Activated naive CD8-positive, alpha-beta T cell treated with anti-CD3 and anti-CD28 coated beads, Interleukin-2, amount 10 ng/mL, durations not matched to agents 7 days and 5 days (primary cell): ENCODE measurements around the gene MS4A6A. TPM values are rescaled to one million over a fixed set of nuclear protein-coding genes. Genes with fewer than 3 reads are reported as not detected.
"Not testable (repeated sequence)": the region's sequence is repeated elsewhere in the genome, so short reads cannot be mapped to it uniquely, and the experiment has no call there.

ENCODE experiments used
- ATAC-seq: fragments of 150-1000 bp; cut with Tn5 transposase; one replicate; pipeline ENCODE4 v1.10.0; 2021; ENCODE audit warnings: low read depth, moderate library complexity
- POLR2A ChIA-PET: fragments of 350-600 bp; sonication (Branson Sonifier 250); formaldehyde crosslinking; loops from one replicate; lab custom pipeline; 2021; ENCODE audit warnings: antibody characterized with exemption; lab: Charles Lee
- DNase-seq: peaks from one replicate; pipeline ENCODE4 v3.0.0; 2021
- H3K27ac Mint-ChIP-seq: one replicate; pipeline ENCODE4 v1.8.0; 2022; ENCODE audit warnings: mild to moderate bottlenecking, mixed read lengths
- H3K27me3 Mint-ChIP-seq: one replicate; pipeline ENCODE4 v1.8.0; 2022; ENCODE audit warnings: mild to moderate bottlenecking, moderate library complexity, mixed read lengths
- H3K36me3 Mint-ChIP-seq: one replicate; pipeline ENCODE4 v1.8.0; 2021; ENCODE audit warnings: mild to moderate bottlenecking, mixed read lengths
- H3K4me1 Mint-ChIP-seq: one replicate; pipeline ENCODE4 v1.8.0; 2021; ENCODE audit warnings: mixed read lengths
- H3K4me3 Mint-ChIP-seq: one replicate; pipeline ENCODE4 v1.8.0; 2022; ENCODE audit warnings: mild to moderate bottlenecking, moderate library complexity, mixed read lengths
- H3K9me3 Mint-ChIP-seq: one replicate; pipeline ENCODE4 v1.8.0; 2021; ENCODE audit warnings: mixed read lengths
- total RNA-seq, 2 experiments: library from RNA; stranded (reverse); gene quantifications; one replicate each; pipeline ENCODE4 v1.2.3, GENCODE V29; 2021

The MS4A6A gene
- total RNA-seq, 2 experiments from 2014 or later = 0.55 to 1.2 TPM

DNA sequence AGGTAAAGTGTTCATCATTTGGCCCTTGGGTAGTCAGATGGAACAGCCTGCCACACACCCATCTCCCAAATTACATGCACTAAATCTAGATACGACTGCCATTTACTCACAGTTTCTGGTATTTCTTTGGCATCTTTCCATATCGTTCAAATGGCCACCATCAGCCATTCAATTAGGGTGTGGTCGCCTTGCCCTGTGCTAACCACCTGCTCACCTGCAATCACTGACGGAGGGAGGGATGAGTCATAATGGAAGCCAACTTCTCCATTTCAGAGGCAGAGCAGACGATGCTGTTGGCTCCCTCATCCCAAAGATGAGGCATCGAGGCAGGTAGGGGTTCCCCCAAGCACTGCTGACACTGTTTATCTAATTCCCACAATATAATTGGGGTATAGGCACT lies 14.6 kb downstream of the MS4A6A start:
- H3K27ac Mint-ChIP-seq = no peak overlapping the region
- H3K27me3 Mint-ChIP-seq = peaks cover 3% of the 10 kb centered on the region
- no peaks in the 10 kb centered on the region for H3K36me3 Mint-ChIP-seq
- H3K4me1 Mint-ChIP-seq = no peaks in the 10 kb centered on the region
- H3K4me3 Mint-ChIP-seq = no peak overlapping the region
- peaks cover 9% of the 10 kb centered on the region for H3K9me3 Mint-ChIP-seq
- POLR2A ChIA-PET = interaction anchor here (0.6 kb wide), 1 partner anchor 441 kb away, joined by 4 read pairs; no protein-coding TSS in a partner anchor
- DNase-seq (no peak), ATAC-seq (no peak)

DNA sequence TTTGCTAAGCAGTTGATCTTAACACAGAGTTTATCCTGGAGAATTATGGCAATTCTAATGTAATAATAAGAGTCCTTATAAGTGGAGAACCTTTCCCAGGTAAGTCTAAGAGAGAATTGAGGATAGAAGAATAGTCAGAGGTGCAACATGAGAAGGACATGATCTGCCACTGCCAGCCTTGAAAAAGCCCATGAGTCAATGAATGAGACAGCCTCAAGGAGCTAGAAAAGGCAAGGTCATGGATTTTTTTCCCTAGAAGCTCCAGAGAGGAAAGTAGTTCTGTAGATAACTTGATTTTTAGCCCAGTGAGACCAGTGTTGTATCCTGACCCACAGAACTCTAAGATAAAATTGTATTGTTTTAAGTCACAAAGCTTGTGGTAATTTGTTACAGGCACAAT lies 16.9 kb downstream of the MS4A6A start:
- POLR2A ChIA-PET = no interaction called here
- H3K9me3 Mint-ChIP-seq = peaks cover 9% of the 10 kb centered on the region
- no peak for DNase-seq
- ATAC-seq = no peak
- no peaks in the 10 kb centered on the region for H3K4me1 Mint-ChIP-seq
- H3K4me3 Mint-ChIP-seq = no peak overlapping the region
- H3K27ac Mint-ChIP-seq = no peak overlapping the region
- no peaks in the 10 kb centered on the region for H3K36me3 Mint-ChIP-seq
- H3K27me3 Mint-ChIP-seq = peaks cover 2% of the 10 kb centered on the region

DNA sequence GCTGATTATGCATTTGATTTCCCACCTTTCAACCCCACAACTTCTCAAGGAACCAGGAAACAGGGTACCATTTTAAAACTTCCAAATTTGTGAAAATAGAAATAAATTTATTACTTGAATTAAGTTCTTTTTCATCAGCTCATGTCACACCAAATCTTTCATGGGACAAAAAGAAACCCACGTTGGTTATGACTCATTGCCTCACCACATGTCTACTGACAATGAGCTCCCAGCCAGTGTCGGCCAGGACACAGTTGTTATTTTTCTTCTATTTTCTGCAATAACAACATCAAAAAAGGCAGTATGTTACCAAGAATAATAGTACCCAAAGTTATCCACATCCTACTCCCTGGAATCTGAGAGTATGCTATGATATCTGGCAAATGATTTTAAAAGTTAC lies 17.3 kb downstream of the MS4A6A start:
- Mint-ChIP-seq H3K27me3 (peaks cover 2% of the 10 kb centered on the region), H3K9me3 (peaks cover 9% of the 10 kb centered on the region), H3K4me3 (no peak overlapping the region), H3K4me1 (no peaks in the 10 kb centered on the region), H3K36me3 (no peaks in the 10 kb centered on the region), H3K27ac (no peak overlapping the region)
- no peak for ATAC-seq
- DNase-seq = no peak
- POLR2A ChIA-PET = no interaction called here

DNA sequence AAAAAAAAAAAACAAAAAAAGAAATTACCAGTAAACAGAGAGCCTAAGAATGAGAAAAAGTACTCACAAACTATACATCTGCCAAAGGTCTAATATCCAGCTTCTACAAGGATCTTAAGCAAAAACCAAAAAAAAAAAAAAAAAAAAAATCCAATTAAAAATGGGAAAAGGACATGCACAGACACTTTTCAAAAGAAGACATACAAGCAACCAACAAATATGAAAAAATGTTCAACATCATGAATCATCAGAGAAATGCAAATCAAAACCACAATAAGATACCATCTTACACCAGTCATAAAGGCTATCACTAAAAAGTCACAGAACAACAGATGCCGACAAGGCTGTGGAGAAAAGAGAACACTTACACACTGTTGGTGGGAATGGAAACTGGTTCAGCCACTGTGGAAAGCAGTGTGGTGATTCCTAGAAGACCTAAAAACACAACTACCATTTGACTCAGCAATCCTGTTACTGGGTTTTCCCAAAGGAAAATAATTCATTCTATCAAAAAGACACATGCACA lies 18.3 kb downstream of the MS4A6A start:
- no peak overlapping the region for H3K27ac Mint-ChIP-seq
- H3K36me3 Mint-ChIP-seq = no peaks in the 10 kb centered on the region
- no peaks in the 10 kb centered on the region for H3K4me1 Mint-ChIP-seq
- POLR2A ChIA-PET = no interaction called here
- no peak overlapping the region for H3K4me3 Mint-ChIP-seq
- H3K9me3 Mint-ChIP-seq = peaks cover 6% of the 10 kb centered on the region
- peaks cover 2% of the 10 kb centered on the region for H3K27me3 Mint-ChIP-seq
- ATAC-seq (no peak), DNase-seq (no peak)

DNA sequence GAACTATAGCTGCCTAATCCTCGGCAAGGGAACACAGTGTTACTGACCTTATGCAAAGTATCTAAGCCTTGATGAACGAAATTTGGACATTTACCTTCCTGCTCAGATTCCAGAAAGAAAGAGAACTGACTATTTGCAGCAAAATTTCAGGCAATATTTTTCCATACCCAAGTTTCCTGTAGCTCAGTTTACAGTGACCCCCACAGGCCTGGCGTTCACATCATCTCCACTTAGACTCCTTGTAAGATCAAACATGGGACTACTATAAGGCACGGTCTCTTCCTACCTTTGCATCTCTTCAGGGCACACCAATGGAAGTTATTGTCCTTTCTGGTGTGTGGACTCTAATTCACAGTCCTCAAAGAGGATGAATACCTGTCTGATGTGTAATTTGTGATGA lies 21.1 kb downstream of the MS4A6A start:
- DNase-seq (no peak), ATAC-seq (no peak)
- Mint-ChIP-seq H3K4me3 (no peak overlapping the region), H3K4me1 (no peaks in the 10 kb centered on the region), H3K27ac (no peak overlapping the region), H3K27me3 (peaks cover 7% of the 10 kb centered on the region), H3K36me3 (no peaks in the 10 kb centered on the region), H3K9me3 (no peaks in the 10 kb centered on the region)
- POLR2A ChIA-PET = no interaction called here

DNA sequence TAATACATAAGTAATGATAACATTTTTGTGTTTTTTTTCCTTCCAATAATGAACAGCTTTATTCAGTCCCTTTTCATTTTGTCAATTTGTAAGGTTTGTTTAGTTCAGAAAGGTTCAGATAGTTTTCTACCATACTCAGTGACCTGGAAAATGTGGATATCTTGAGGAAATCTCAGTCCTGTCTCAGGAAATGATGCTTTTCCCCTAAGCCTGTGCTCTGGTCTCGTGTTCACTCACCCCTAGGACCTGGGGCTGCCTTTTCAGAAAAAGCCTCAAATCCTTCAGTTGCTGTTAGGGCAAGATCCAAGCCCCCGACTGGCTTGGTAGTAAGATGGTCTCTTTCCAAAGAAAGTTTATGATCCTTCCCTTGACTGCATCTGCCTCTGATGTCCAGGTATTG lies 21.8 kb downstream of the MS4A6A start:
- DNase-seq (no peak), ATAC-seq (no peak)
- POLR2A ChIA-PET = no interaction called here
- no peak overlapping the region for H3K27ac Mint-ChIP-seq
- peaks cover 2% of the 10 kb centered on the region for H3K4me1 Mint-ChIP-seq
- H3K27me3 Mint-ChIP-seq = peaks cover 5% of the 10 kb centered on the region
- no peak overlapping the region for H3K4me3 Mint-ChIP-seq
- H3K9me3 Mint-ChIP-seq = no peaks in the 10 kb centered on the region
- H3K36me3 Mint-ChIP-seq = no peaks in the 10 kb centered on the region

DNA sequence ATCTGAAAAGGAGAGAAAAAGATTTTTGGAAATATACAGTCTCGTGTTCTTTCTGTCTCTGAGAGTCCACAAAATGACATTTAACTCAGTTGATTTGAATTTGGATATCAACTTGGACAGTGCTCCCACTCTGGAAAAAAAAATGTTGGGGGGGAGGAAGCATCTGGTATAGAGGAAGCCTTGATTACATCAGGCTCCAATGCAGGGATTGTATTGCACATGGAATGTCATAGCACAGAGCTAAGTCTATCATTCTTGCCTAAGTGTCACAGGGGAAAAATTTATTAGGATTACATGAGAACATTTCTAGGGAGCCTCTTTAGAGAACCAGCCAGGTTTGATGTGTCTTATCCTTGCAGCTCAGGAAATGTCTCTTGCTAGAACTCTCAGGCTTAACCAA lies 23.0 kb downstream of the MS4A6A start:
- POLR2A ChIA-PET = no interaction called here
- ATAC-seq = no peak
- no peak overlapping the region for H3K27ac Mint-ChIP-seq
- H3K4me1 Mint-ChIP-seq = peaks cover 4% of the 10 kb centered on the region
- no peaks in the 10 kb centered on the region for H3K36me3 Mint-ChIP-seq
- no peaks in the 10 kb centered on the region for H3K9me3 Mint-ChIP-seq
- H3K4me3 Mint-ChIP-seq = no peak overlapping the region
- no peak for DNase-seq
- peaks cover 5% of the 10 kb centered on the region for H3K27me3 Mint-ChIP-seq

DNA sequence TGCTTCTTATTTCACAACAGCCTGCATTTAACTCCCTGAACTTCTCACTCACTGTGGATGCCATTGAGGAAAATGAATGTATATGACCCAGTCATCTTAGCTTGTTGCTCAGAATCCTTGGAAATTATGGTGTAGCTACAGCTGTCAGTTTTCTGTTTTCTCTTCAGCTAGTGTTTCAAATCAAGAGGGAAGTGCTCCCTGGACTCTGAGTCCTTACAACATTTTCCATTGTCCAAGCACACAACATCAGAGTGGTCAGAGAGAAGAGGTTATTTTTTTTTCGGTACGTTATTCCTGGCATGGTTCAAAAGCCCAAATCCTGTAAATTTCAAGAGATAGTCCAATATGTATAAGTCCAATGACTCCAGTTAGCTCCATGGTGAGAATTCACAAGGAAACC lies 23.6 kb downstream of the MS4A6A start:
- H3K9me3 Mint-ChIP-seq = no peaks in the 10 kb centered on the region
- H3K27ac Mint-ChIP-seq = no peak overlapping the region
- no peak overlapping the region for H3K4me3 Mint-ChIP-seq
- POLR2A ChIA-PET = no interaction called here
- no peak for DNase-seq
- H3K27me3 Mint-ChIP-seq = peaks cover 5% of the 10 kb centered on the region
- ATAC-seq = no peak
- no peaks in the 10 kb centered on the region for H3K36me3 Mint-ChIP-seq
- H3K4me1 Mint-ChIP-seq = peaks cover 4% of the 10 kb centered on the region

DNA sequence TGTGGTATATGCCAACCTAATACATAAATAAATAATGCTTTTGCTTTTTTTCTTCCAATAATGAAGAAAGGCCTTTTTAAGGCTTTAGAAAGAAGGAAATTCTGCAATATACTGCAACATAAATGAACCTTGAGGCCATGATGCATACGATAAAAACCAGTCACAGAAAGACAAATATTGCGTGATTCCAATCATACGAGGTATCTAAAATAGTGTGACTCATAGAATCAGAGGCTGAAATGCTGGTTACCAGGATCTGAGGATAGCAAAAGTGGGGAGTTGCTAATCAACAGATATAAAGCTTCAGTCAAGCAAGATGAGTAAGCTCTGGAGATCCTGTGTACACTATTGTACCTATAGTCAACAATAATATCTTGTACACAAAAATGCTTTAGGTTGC lies 24.2 kb downstream of the MS4A6A start:
- no peaks in the 10 kb centered on the region for H3K9me3 Mint-ChIP-seq
- peaks cover 4% of the 10 kb centered on the region for H3K4me1 Mint-ChIP-seq
- no peak overlapping the region for H3K4me3 Mint-ChIP-seq
- no peak overlapping the region for H3K27ac Mint-ChIP-seq
- ATAC-seq (no peak), DNase-seq (no peak)
- POLR2A ChIA-PET = no interaction called here
- H3K36me3 Mint-ChIP-seq = no peaks in the 10 kb centered on the region
- peaks cover 5% of the 10 kb centered on the region for H3K27me3 Mint-ChIP-seq

DNA sequence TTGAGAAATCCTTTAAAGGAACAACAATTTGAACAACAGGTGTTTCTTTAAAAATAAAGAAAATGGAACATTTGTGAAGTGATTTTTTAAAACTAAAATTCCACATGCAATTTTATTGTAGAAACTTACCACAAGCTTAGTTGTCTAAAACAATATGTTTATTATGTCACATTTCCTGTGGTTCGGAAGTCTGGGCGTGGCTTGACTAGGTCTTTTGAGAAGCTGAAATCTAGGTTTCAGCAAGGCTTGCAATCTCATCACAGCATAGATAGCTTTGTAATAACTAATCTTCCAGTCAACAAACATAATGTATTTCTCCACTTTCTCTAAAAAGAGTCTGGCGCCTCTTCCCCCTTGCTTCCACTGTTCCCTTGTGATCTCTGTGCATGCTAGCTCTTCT lies 27.0 kb downstream of the MS4A6A start:
- DNase-seq (no peak), ATAC-seq (no peak)
- Mint-ChIP-seq H3K4me3 (no peak overlapping the region), H3K4me1 (peaks cover 4% of the 10 kb centered on the region), H3K27me3 (peaks cover 11% of the 10 kb centered on the region), H3K27ac (no peak overlapping the region), H3K36me3 (no peaks in the 10 kb centered on the region), H3K9me3 (no peaks in the 10 kb centered on the region)
- POLR2A ChIA-PET = no interaction called here

DNA sequence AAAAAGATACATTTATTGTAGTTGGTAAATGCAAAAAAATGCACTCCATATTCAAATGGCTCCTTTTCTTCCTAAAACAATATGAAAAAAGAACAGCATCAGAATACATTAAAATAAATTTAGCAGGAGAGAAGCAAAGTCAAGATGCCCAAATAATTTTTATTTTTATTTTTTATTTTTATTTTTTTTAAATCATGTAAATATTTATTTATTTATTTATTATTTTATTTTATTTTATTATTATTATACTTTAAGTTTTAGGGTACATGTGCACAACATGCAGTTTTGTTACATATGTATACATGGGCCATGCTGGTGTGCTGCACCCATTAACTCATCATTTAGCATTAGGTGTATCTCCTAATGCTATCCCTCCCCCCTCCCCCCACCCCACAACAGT lies 30.2 kb downstream of the MS4A6A start:
- H3K27me3 Mint-ChIP-seq = peaks cover 12% of the 10 kb centered on the region
- ATAC-seq, H3K36me3 Mint-ChIP-seq, H3K4me3 Mint-ChIP-seq, POLR2A ChIA-PET, H3K4me1 Mint-ChIP-seq, H3K9me3 Mint-ChIP-seq, DNase-seq, H3K27ac Mint-ChIP-seq: not testable (repeated sequence)

DNA sequence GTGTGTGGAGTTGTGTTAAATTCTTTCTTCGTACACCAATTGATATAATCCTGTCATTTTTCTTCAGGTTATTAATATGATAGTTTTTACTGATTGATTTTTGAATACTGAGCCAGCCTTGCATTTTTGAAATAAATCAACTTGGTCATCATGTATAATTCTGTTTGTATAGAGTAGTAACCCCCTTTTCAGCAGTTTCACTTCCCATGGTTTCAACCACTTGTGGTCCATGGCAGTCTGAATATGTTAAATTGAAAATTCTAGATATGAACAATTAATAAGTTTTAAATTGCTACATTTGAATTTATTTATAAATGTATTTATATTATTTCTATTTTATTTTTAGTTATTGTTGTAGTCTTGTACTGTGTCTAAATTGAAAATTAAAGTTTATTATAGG lies 32.6 kb downstream of the MS4A6A start:
- Mint-ChIP-seq H3K4me3 (no peak overlapping the region), H3K4me1 (no peaks in the 10 kb centered on the region)
- POLR2A ChIA-PET = no interaction called here

DNA sequence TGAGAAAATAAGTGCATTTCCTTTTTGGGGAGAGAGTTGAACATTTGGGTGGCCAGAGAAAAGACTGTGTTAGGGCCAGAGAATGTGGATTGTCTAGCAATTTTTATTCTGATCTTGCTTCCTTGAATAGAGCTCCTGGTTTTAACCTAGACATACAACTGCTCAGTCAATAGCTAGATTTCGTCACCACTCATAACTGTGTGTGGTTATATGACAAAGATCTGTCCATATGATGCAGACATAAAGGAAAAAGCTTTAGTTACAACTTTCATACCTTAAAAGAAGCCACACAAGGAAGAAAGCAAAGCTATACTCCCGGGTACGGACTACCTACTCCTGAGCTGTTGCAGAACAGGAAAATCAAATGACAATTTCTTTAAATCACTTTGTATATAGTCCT lies 37.2 kb downstream of the MS4A6A start:
- POLR2A ChIA-PET = no interaction called here
- no peaks in the 10 kb centered on the region for H3K36me3 Mint-ChIP-seq

More for the DNA sequence above, 32.6 kb downstream of the MS4A6A start:
- H3K27ac Mint-ChIP-seq = no peak overlapping the region
- ATAC-seq (no peak), DNase-seq (no peak)
- no peaks in the 10 kb centered on the region for H3K9me3 Mint-ChIP-seq
- peaks cover 10% of the 10 kb centered on the region for H3K27me3 Mint-ChIP-seq
- H3K36me3 Mint-ChIP-seq = no peaks in the 10 kb centered on the region

DNA sequence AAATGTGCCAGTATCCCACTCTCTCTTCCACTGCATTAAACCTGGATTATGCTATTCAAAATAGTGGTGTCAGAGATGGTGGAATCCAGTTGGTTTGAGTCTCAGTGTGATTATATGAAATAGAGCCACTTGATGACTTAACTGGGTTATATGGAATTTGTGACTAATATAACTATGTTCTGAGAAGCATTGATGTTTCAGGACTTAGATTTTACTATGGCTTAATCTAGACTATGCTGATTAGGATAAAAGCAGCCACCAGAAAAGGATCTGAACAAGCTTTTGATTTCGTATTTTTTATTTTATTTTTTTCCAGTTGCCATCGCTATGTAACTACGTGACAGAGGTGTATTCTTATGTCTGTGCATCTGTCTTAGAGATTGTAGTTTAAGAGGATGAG lies 39.1 kb downstream of the MS4A6A start:
- ATAC-seq (no peak), DNase-seq (no peak)
- H3K27ac Mint-ChIP-seq = no peak overlapping the region
- H3K9me3 Mint-ChIP-seq = no peaks in the 10 kb centered on the region
- H3K27me3 Mint-ChIP-seq = peaks cover 2% of the 10 kb centered on the region
- no peaks in the 10 kb centered on the region for H3K36me3 Mint-ChIP-seq
- POLR2A ChIA-PET = no interaction called here
- no peaks in the 10 kb centered on the region for H3K4me1 Mint-ChIP-seq
- no peak overlapping the region for H3K4me3 Mint-ChIP-seq

More for the DNA sequence above, 37.2 kb downstream of the MS4A6A start:
- no peak overlapping the region for H3K4me3 Mint-ChIP-seq
- H3K27me3 Mint-ChIP-seq = peaks cover 4% of the 10 kb centered on the region
- no peaks in the 10 kb centered on the region for H3K4me1 Mint-ChIP-seq
- H3K27ac Mint-ChIP-seq = no peak overlapping the region
- DNase-seq (no peak), ATAC-seq (no peak)
- H3K9me3 Mint-ChIP-seq = no peaks in the 10 kb centered on the region

DNA sequence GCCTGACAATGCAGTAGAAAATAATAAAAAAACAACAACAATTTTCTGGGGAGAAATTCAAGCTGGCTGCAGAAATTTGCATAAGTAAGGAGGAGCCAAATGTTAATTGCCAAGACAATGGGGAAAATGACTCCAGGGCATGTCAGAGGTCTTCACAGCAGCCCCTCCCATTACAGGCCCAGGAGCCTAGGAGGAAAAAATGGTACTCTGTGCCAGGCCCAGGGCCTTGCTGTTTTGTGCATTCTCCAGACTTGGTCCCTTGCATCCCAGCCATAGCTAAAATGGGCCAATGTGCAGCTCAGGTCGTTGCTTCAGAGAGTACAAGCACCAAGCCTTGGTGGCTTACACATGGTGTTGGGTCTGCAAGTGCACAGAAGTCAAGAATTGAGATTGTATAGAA lies 49.0 kb downstream of the MS4A6A start:
- Mint-ChIP-seq H3K27ac (no peak overlapping the region), H3K9me3 (peaks cover 2% of the 10 kb centered on the region), H3K4me3 (no peak overlapping the region), H3K27me3 (no peaks in the 10 kb centered on the region), H3K36me3 (no peaks in the 10 kb centered on the region), H3K4me1 (no peaks in the 10 kb centered on the region)
- no peak for ATAC-seq
- DNase-seq = no peak
- POLR2A ChIA-PET = no interaction called here
